Mucosa of descending colon (tissue), 3 donors: ENCODE measurements around the gene ZSCAN31. TPM values are rescaled to one million over a fixed set of nuclear protein-coding genes. Genes with fewer than 3 reads are reported as not detected.

Experiments used
- ATAC-seq: fragments of 200-7000 bp; cut with Tn5 transposase; one replicate; pipeline ENCODE4 v1.9.1; 2020; ENCODE audit warnings: mild to moderate bottlenecking, moderate library complexity
- DNase-seq, 3 donors: peaks; one replicate each; pipeline ENCODE4 v3.0.0-alpha.2; 2020
- H3K36me3 ChIP-seq: fragments of 200-600 bp; one replicate; pipeline ENCODE4 v1.8.0; 2021; ENCODE audit warnings: low read depth, mild to moderate bottlenecking
- H3K4me1 ChIP-seq: fragments of 200-600 bp; one replicate; pipeline ENCODE4 v1.8.0; 2021; ENCODE audit warnings: low read depth, mild to moderate bottlenecking
- H3K4me3 ChIP-seq: fragments of 200-600 bp; one replicate; pipeline ENCODE4 v1.8.0; 2021; ENCODE audit warnings: mild to moderate bottlenecking
- H3K9me3 ChIP-seq: fragments of 200-600 bp; one replicate; pipeline ENCODE4 v1.8.0; 2021; ENCODE audit warnings: mild to moderate bottlenecking
- CTCF ChIP-seq: fragments of 200-600 bp; IDR thresholded peaks from one replicate; pipeline ENCODE4 v1.8.0; 2022; ENCODE audit warnings: antibody characterized with exemption, mild to moderate bottlenecking
- intact Hi-C, 2 donors: fragments of 100-400 bp; cut with DNase I in 1 of 2; cut with micrococcal nuclease in 1 of 2; formaldehyde crosslinking; loops; one replicate each; pipeline versions ENCODE4 v1.11.0 to v1.11.1; 2022; cut with DNase I, micrococcal nuclease
- total RNA-seq, 3 donors: library from RNA; stranded (reverse); fragmentation: NEBNext Ultra II Directional in 2 of 3; extraction: Animal tissue kit (Norgen Biotek cat#: 25700) in 2 of 3; gene quantifications; one replicate each; pipeline versions ENCODE4 v1.2.1 to v1.2.4, GENCODE V29; 2021 to 2023
- donor health status: DM: no; HTN: no; CAD: no; lungs with moderate emphysema.
- donor health status: DM: no; HTN: no; CAD: no.
- donor health status: DM: no; HTN: yes; CAD: no.

Gene ZSCAN31
- total RNA-seq, 3 donors from 2014 or later, result 6.3 to 20.5 (median 8.7) TPM

GRCh38 chr6:28282926-28283325 is 53.0 kb downstream of the ZSCAN31 start:
- ATAC-seq (no peak), DNase-seq (no peak)
- intact Hi-C loops, result no loop called here
- H3K4me3 ChIP-seq, result no peak overlapping the region
- TF ChIP-seq CTCF, result no peak
- peaks cover 3% of the 10 kb centered on the region for H3K4me1 ChIP-seq
- no peaks in the 10 kb centered on the region for H3K9me3 ChIP-seq
- no peaks in the 10 kb centered on the region for H3K36me3 ChIP-seq

- peak; percentile 59 to 79 (median 79) for DNase-seq
- intact Hi-C loops, result no loop called here
- Histone ChIP-seq H3K36me3 (no peaks in the 10 kb centered on the region), H3K4me1 (peaks cover 3% of the 10 kb centered on the region), H3K9me3 (no peaks in the 10 kb centered on the region), H3K4me3 (peak within 1 kb of the TSS; percentile 7)
- TF ChIP-seq CTCF, result no peak
- peak; percentile 95 for ATAC-seq
Observed at GRCh38 chr6:28281288-28282064, 54.5 kb downstream of the ZSCAN31 start, which contains the start of gene PGBD1. TSS of gene PGBD1 (plus strand) at chr6:28281572. CDS start at chr6:28283814, 2,242 bp downstream.

GRCh38 chr6:28280595-28281287 is 55.2 kb downstream of the ZSCAN31 start:
- peak overlapping the region; percentile 7 for H3K4me3 ChIP-seq
- intact Hi-C loops, result no loop called here
- H3K9me3 ChIP-seq, result no peaks in the 10 kb centered on the region
- no peak for ATAC-seq
- no peaks in the 10 kb centered on the region for H3K36me3 ChIP-seq
- DNase-seq, result no peak
- TF ChIP-seq CTCF, result no peak
- peaks cover 3% of the 10 kb centered on the region for H3K4me1 ChIP-seq

- no peak for DNase-seq
- intact Hi-C loops, result no loop called here
Observed at GRCh38 chr6:28277746-28278145, 58.2 kb downstream of the ZSCAN31 start.

GRCh38 chr6:28274888-28275287 is 61.1 kb downstream of the ZSCAN31 start:
- intact Hi-C loops, result no loop called here
- TF ChIP-seq CTCF, result no peak
- H3K4me3 ChIP-seq, result no peak overlapping the region
- peaks cover 4% of the 10 kb centered on the region for H3K36me3 ChIP-seq
- DNase-seq, result no peak
- no peak for ATAC-seq
- H3K9me3 ChIP-seq, result no peaks in the 10 kb centered on the region
- H3K4me1 ChIP-seq, result no peaks in the 10 kb centered on the region

More at GRCh38 chr6:28277746-28278145, 58.2 kb downstream of the ZSCAN31 start:
- no peak for TF ChIP-seq CTCF
- H3K4me1 ChIP-seq, result peaks cover 3% of the 10 kb centered on the region
- no peaks in the 10 kb centered on the region for H3K9me3 ChIP-seq
- H3K36me3 ChIP-seq, result peaks cover 4% of the 10 kb centered on the region
- ATAC-seq, result no peak
- no peak overlapping the region for H3K4me3 ChIP-seq

Other genes with a start within 250 kb of the ZSCAN31 start
- 1 to 10 TPM; 7.4 to 9.5 (median 8.3) TPM for gene ZSCAN16, start 211.5 kb downstream of the ZSCAN31 start, total RNA-seq
- gene ZKSCAN8, start 194.3 kb downstream of the ZSCAN31 start, total RNA-seq, result 10 to 100 TPM; 11.6 to 26.7 (median 16.6) TPM
- 10 to 100 TPM; 14.1 to 15.7 (median 14.9) TPM for gene ZSCAN9, start 110.9 kb downstream of the ZSCAN31 start, total RNA-seq
- gene ZKSCAN4, start 83.9 kb downstream of the ZSCAN31 start, total RNA-seq, result 1 to 10 TPM; 4.0 to 6.1 (median 5.5) TPM
- gene NKAPL, start 76.9 kb downstream of the ZSCAN31 start, total RNA-seq, result 1 to 10 TPM in 1 of 3 donors, under 1 TPM in 1, not detected in 1; 0.24 to 2.8 TPM
- 10 to 100 TPM in 1 of 3 donors, 1 to 10 TPM in 2; 8.2 to 17.7 (median 9.2) TPM for gene ZSCAN26, start 69.0 kb downstream of the ZSCAN31 start, total RNA-seq
- 1 to 10 TPM in 2 of 3 donors, under 1 TPM in 1; 0.75 to 6.6 (median 1.9) TPM for gene PGBD1, start 54.6 kb downstream of the ZSCAN31 start, total RNA-seq
- gene ZKSCAN3, start 13.8 kb upstream of the ZSCAN31 start, total RNA-seq, result 10 to 100 TPM in 1 of 3 donors, 1 to 10 TPM in 2; 5.2 to 12.8 (median 6.1) TPM
- gene ZSCAN12, start 63.6 kb upstream of the ZSCAN31 start, total RNA-seq, result 1 to 10 TPM; 4.3 to 6.9 (median 5.0) TPM
- 1 to 10 TPM in 2 of 3 donors, under 1 TPM in 1; 0.89 to 3.0 (median 2.0) TPM for gene ZSCAN23, start 107.3 kb upstream of the ZSCAN31 start, total RNA-seq
- not detected for gene GPX6, start 179.6 kb upstream of the ZSCAN31 start, total RNA-seq
- gene GPX5, start 189.7 kb upstream of the ZSCAN31 start, total RNA-seq, result not detected